GM12801 (cell line): ENCODE measurements around the gene ZNF518B.

Experiments
- CTCF ChIP-seq: IDR thresholded peaks from one replicate; pipeline ENCODE4 v1.5.1; 2011; ENCODE audit warnings: control low read depth; ENCODE audit not compliant: insufficient read length; ENCODE audit errors: extremely low read depth

Gene ZNF518B

GRCh38 chr4:10495651-10496050 is 38.4 kb upstream of the ZNF518B start:
- TF ChIP-seq CTCF: no peak

- no peak for TF ChIP-seq CTCF
Observed at GRCh38 chr4:10492464-10492863, 35.2 kb upstream of the ZNF518B start.

- no peak for TF ChIP-seq CTCF
Observed at GRCh38 chr4:10491401-10491800, 34.2 kb upstream of the ZNF518B start.

GRCh38 chr4:10490996-10491395 is 33.8 kb upstream of the ZNF518B start:
- no peak for TF ChIP-seq CTCF

- TF ChIP-seq CTCF: no peak
Observed at GRCh38 chr4:10482913-10483312, 25.7 kb upstream of the ZNF518B start.

GRCh38 chr4:10480616-10481015 is 23.4 kb upstream of the ZNF518B start:
- TF ChIP-seq CTCF: no peak

GRCh38 chr4:10478621-10479020 is 21.4 kb upstream of the ZNF518B start:
- TF ChIP-seq CTCF: no peak

GRCh38 chr4:10470505-10470904 is 13.3 kb upstream of the ZNF518B start:
- TF ChIP-seq CTCF: no peak
